Cerebellar nuclear complex (tissue), 1 donor: ENCODE data around the gene CACNA2D4.

Source experiments
- DNase-seq, 2 experiments: peaks; one replicate each; lab custom pipeline; 2025; lab: John Stamatoyannopoulos, UW

CACNA2D4 gene

GRCh38 chr12:1844661-1845409 is 73.6 kb downstream of the CACNA2D4 start:
- no peak for DNase-seq

- DNase-seq: no peak
These were observed 74.2 kb downstream of the CACNA2D4 start for GRCh38 chr12:1844223-1844622.

GRCh38 chr12:1843641-1844005 is 74.8 kb downstream of the CACNA2D4 start:
- DNase-seq: no peak

- no peak for DNase-seq
These were observed 75.4 kb downstream of the CACNA2D4 start for GRCh38 chr12:1842905-1843640.

- DNase-seq: no peak
These were observed 76.1 kb downstream of the CACNA2D4 start for GRCh38 chr12:1842183-1842904.

- DNase-seq: no peak
These were observed 76.8 kb downstream of the CACNA2D4 start for GRCh38 chr12:1841586-1842182.

GRCh38 chr12:1840981-1841425 is 77.4 kb downstream of the CACNA2D4 start:
- no peak for DNase-seq

- no peak for DNase-seq
These were observed 78.2 kb downstream of the CACNA2D4 start for GRCh38 chr12:1839956-1840951.

- DNase-seq: no peak
These were observed 79.0 kb downstream of the CACNA2D4 start for GRCh38 chr12:1839464-1839863.

- DNase-seq: no peak
These were observed 79.5 kb downstream of the CACNA2D4 start for GRCh38 chr12:1838994-1839365.

GRCh38 chr12:1838205-1838993 is 80.1 kb downstream of the CACNA2D4 start:
- no peak for DNase-seq

- no peak for DNase-seq
These were observed 80.8 kb downstream of the CACNA2D4 start for GRCh38 chr12:1837541-1838204.

GRCh38 chr12:1836854-1837421 is 81.5 kb downstream of the CACNA2D4 start:
- peak; percentile 32 to 46 for DNase-seq

GRCh38 chr12:1836241-1836803 is 82.1 kb downstream of the CACNA2D4 start:
- DNase-seq: no peak

- no peak for DNase-seq
These were observed 83.0 kb downstream of the CACNA2D4 start for GRCh38 chr12:1835211-1836131.

- no peak for DNase-seq
These were observed 84.1 kb downstream of the CACNA2D4 start for GRCh38 chr12:1834186-1834925.

- no peak for DNase-seq
These were observed 84.8 kb downstream of the CACNA2D4 start for GRCh38 chr12:1833596-1834028.
